Hepatocyte (in vitro differentiated cells): ENCODE data around the gene EVC2. TPM values are rescaled to one million over a fixed set of nuclear protein-coding genes. Genes with fewer than 3 reads are reported as not detected.

Experiments
- DNase-seq: peaks from one replicate; pipeline ENCODE4 v3.0.0-alpha.2; 2016; ENCODE audit warnings: low spot score
- H2AFZ ChIP-seq: fragments of 200-600 bp; sonication (generic); 2 replicates; pipeline ENCODE4 v1.6.0; 2016; ENCODE audit warnings: antibody characterized with exemption, mild to moderate bottlenecking
- H3K27ac ChIP-seq: fragments of 200-600 bp; sonication (generic); 2 replicates; pipeline ENCODE4 v1.5.1; 2016; ENCODE audit warnings: mild to moderate bottlenecking
- H3K27me3 ChIP-seq: fragments of 200-600 bp; sonication (generic); 2 replicates; pipeline ENCODE4 v1.6.1; 2016
- H3K36me3 ChIP-seq: fragments of 200-600 bp; sonication (generic); replicated peaks from 2 replicates; pipeline ENCODE4 v1.5.1; 2016; ENCODE audit warnings: low read depth; ENCODE audit not compliant: insufficient read depth
- H3K4me1 ChIP-seq: fragments of 200-600 bp; sonication (generic); 2 replicates; pipeline ENCODE4 v1.5.1; 2016; ENCODE audit warnings: mild to moderate bottlenecking, moderate library complexity; ENCODE audit not compliant: insufficient read depth
- H3K4me2 ChIP-seq: fragments of 200-600 bp; sonication (generic); 2 replicates; pipeline ENCODE4 v1.6.0; 2016
- H3K4me3 ChIP-seq: fragments of 200-600 bp; sonication (generic); 2 replicates; pipeline ENCODE4 v1.5.1; 2016; ENCODE audit warnings: mild to moderate bottlenecking
- H3K79me2 ChIP-seq: fragments of 200-600 bp; sonication (generic); 2 replicates; pipeline ENCODE4 v1.6.0; 2017; ENCODE audit warnings: mild to moderate bottlenecking
- H3K9me2 ChIP-seq: fragments of 200-600 bp; sonication (generic); replicated peaks from 2 replicates; pipeline ENCODE4 v1.6.0; 2017; ENCODE audit warnings: mild to moderate bottlenecking; ENCODE audit not compliant: insufficient read depth
- H3K9me3 ChIP-seq: fragments of 200-600 bp; sonication (generic); 2 replicates; pipeline ENCODE4 v1.5.1; 2016; ENCODE audit warnings: low read depth, mild to moderate bottlenecking
- H4K20me1 ChIP-seq: fragments of 200-600 bp; sonication (generic); 2 replicates; pipeline ENCODE4 v1.6.0; 2016; ENCODE audit warnings: mild to moderate bottlenecking; ENCODE audit not compliant: insufficient read depth, poor library complexity, severe bottlenecking
- EZH2 ChIP-seq: fragments of 200-600 bp; sonication (generic); IDR thresholded peaks from 2 replicates; pipeline ENCODE4 v1.6.1; 2016; ENCODE audit warnings: antibody characterized with exemption, mild to moderate bottlenecking, borderline replicate concordance
- EZH2phosphoT487 ChIP-seq: fragments of 200-600 bp; sonication (generic); IDR thresholded peaks from one replicate; pipeline ENCODE4 v1.6.1; 2018; ENCODE audit warnings: antibody characterized with exemption, mild to moderate bottlenecking, low read depth, moderate library complexity; ENCODE audit not compliant: unreplicated experiment, severe bottlenecking
- whole genome bisulfite sequencing: methylation state at CpG from one replicate; pipeline ENCODE4 v1.1.6; 2016; ENCODE audit warnings: low lambda C conversion rate; ENCODE audit errors: missing lambda C conversion rate; 5-methylcytosine and 5-hydroxymethylcytosine counted together
- polyA plus RNA-seq: library from polyadenylated mRNA; unstranded; fragments of >200 nt; fragmentation: Nextera tagmentation; extraction: Ambion mirVana; gene quantifications from 2 replicates; pipeline ENCODE4 v1.2.1, GENCODE V29; 2016
- total RNA-seq: library from RNA; depleted of rRNA; stranded (reverse); fragments of >200 nt; gene quantifications from 2 replicates; pipeline ENCODE4 v1.2.3, GENCODE V29; 2014
- TF ChIP-seq, protein P1 (sequence below): fragments of 200-600 bp; sonication (generic); IDR thresholded peaks from 2 replicates; pipeline ENCODE4 v1.5.1; 2016; ENCODE audit warnings: antibody characterized with exemption, mild to moderate bottlenecking; ENCODE audit not compliant: poor library complexity

The EVC2 gene
- total and polyA plus RNA-seq, 2 experiments from 2014 or later: 3.0 to 4.2 TPM

DNA sequence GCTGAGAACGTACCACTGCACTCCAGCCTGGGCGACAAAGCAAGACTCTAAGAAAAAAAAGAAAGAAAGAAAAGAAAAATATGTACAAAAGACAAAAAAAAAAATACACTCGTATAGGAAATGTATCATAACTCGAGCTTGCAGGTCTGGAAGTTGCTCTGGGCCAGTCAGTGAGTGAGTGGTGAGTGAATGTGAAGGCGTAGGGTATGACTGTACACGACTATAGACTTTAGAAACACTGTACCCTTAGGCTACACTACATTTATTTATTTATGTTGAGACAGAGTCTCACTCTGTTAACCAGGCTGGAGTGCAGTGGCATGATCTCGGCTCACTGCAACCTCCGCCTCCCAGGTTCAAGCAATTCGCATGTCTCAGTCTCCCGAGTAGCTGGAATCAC, 29.4 kb downstream of the EVC2 start:
- Histone ChIP-seq H3K4me2 (no peak overlapping the region), H3K4me1 (no peaks in the 10 kb centered on the region), H3K9me2 (no peaks in the 10 kb centered on the region), H3K27me3 (no peaks in the 10 kb centered on the region), H3K79me2 (no peaks in the 10 kb centered on the region), H3K9me3 (no peaks in the 10 kb centered on the region), H3K36me3 (no peaks in the 10 kb centered on the region), H2AFZ (no peak overlapping the region), H3K27ac (no peak overlapping the region), H3K4me3 (no peak overlapping the region), H4K20me1 (no peaks in the 10 kb centered on the region)
- 91% methylated on average over 10 of the region's 10 CpGs for WGBS
- TF ChIP-seq, protein P1, sequence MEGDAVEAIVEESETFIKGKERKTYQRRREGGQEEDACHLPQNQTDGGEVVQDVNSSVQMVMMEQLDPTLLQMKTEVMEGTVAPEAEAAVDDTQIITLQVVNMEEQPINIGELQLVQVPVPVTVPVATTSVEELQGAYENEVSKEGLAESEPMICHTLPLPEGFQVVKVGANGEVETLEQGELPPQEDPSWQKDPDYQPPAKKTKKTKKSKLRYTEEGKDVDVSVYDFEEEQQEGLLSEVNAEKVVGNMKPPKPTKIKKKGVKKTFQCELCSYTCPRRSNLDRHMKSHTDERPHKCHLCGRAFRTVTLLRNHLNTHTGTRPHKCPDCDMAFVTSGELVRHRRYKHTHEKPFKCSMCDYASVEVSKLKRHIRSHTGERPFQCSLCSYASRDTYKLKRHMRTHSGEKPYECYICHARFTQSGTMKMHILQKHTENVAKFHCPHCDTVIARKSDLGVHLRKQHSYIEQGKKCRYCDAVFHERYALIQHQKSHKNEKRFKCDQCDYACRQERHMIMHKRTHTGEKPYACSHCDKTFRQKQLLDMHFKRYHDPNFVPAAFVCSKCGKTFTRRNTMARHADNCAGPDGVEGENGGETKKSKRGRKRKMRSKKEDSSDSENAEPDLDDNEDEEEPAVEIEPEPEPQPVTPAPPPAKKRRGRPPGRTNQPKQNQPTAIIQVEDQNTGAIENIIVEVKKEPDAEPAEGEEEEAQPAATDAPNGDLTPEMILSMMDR: no peak
- TF ChIP-seq EZH2: no peak
- TF ChIP-seq EZH2phosphoT487: no peak
- DNase-seq: no peak

- DNase-seq: no peak
- Histone ChIP-seq H3K9me3 (no peaks in the 10 kb centered on the region), H3K4me2 (no peak overlapping the region), H3K36me3 (no peaks in the 10 kb centered on the region), H3K79me2 (no peaks in the 10 kb centered on the region), H3K4me3 (no peak overlapping the region), H3K4me1 (no peaks in the 10 kb centered on the region), H2AFZ (no peak overlapping the region), H3K27me3 (no peaks in the 10 kb centered on the region), H4K20me1 (no peaks in the 10 kb centered on the region), H3K27ac (no peak overlapping the region), H3K9me2 (no peaks in the 10 kb centered on the region)
- WGBS: 97% methylated on average over 8 of the region's 8 CpGs
- no peak for TF ChIP-seq EZH2
- no peak for TF ChIP-seq EZH2phosphoT487
- TF ChIP-seq, protein P1: no peak
Observed at GRCh38 chr4:5676763-5677162, 31.6 kb downstream of the EVC2 start.

GRCh38 chr4:5666741-5667140, 41.6 kb downstream of the EVC2 start:
- H3K9me3 ChIP-seq: no peaks in the 10 kb centered on the region
- H3K27me3 ChIP-seq: no peaks in the 10 kb centered on the region
- no peaks in the 10 kb centered on the region for H3K36me3 ChIP-seq
- no peak overlapping the region for H3K27ac ChIP-seq
- H3K4me1 ChIP-seq: no peaks in the 10 kb centered on the region
- no peaks in the 10 kb centered on the region for H3K9me2 ChIP-seq
- H4K20me1 ChIP-seq: no peaks in the 10 kb centered on the region
- no peak overlapping the region for H2AFZ ChIP-seq
- no peak for DNase-seq
- WGBS: 91% methylated on average over 1 of the region's 1 CpG
- TF ChIP-seq, protein P1: no peak
- TF ChIP-seq EZH2phosphoT487 (no peak), EZH2 (no peak)
- no peak overlapping the region for H3K4me3 ChIP-seq
- no peak overlapping the region for H3K4me2 ChIP-seq
- H3K79me2 ChIP-seq: no peaks in the 10 kb centered on the region

DNA sequence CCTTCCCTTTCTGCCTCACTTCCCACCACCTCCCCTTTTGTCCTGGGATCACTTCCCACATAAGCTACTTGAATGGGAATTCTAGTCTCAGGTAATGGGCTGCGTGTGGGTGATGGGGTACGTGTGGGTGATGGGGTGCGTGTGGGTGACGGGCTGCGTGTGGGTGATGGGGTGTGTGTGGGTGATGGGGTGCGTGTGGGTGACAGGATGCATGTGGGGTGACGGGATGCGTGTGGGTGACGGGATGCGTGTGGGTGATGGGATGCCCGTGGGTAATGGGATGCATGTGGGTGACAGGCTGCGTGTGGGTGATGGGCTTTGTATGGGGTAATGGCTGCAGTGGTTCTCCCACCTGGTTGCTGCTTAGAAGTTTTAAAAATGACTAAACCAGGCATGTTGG, 43.6 kb downstream of the EVC2 start:
- no peaks in the 10 kb centered on the region for H3K9me2 ChIP-seq
- H3K36me3 ChIP-seq: no peaks in the 10 kb centered on the region
- no peaks in the 10 kb centered on the region for H3K4me1 ChIP-seq
- no peaks in the 10 kb centered on the region for H4K20me1 ChIP-seq
- no peak for DNase-seq
- no peaks in the 10 kb centered on the region for H3K79me2 ChIP-seq
- H3K4me3 ChIP-seq: no peak overlapping the region
- no peaks in the 10 kb centered on the region for H3K27me3 ChIP-seq
- H3K9me3 ChIP-seq: no peaks in the 10 kb centered on the region
- WGBS: 96% methylated on average over 12 of the region's 12 CpGs
- H3K27ac ChIP-seq: no peak overlapping the region
- H2AFZ ChIP-seq: no peak overlapping the region
- TF ChIP-seq EZH2 (no peak), EZH2phosphoT487 (no peak)
- TF ChIP-seq, protein P1: no peak
- H3K4me2 ChIP-seq: no peak overlapping the region
